GM21528 (cell line): Measurements from ENCODE around the gene CFD.
"Not testable (repeated sequence)": the region's sequence is repeated elsewhere in the genome, so short reads cannot be mapped to it uniquely, and the experiment has no call there.

Experiments used
- ATAC-seq: cut with Tn5 transposase; IDR thresholded peaks from one replicate; pipeline ENCODE4 v1.9.1; 2021; ENCODE audit warnings: mild to moderate bottlenecking, moderate library complexity; ENCODE audit not compliant: unreplicated experiment, low FRiP score

The CFD gene

GRCh38 chr19:824885-825284 is 34.6 kb upstream of the CFD start:
- ATAC-seq, result no peak

GRCh38 chr19:825897-826644 is 33.4 kb upstream of the CFD start:
- ATAC-seq, result no peak

GRCh38 chr19:827314-827709 is 32.2 kb upstream of the CFD start:
- no peak for ATAC-seq

- no peak for ATAC-seq
These were observed 31.6 kb upstream of the CFD start, which contains the start of gene AZU1 for GRCh38 chr19:827710-828321. TSS of gene AZU1 (plus strand) at chr19:827837. CDS start at chr19:827847, 10 bp downstream.

- no peak for ATAC-seq
These were observed 30.2 kb upstream of the CFD start for GRCh38 chr19:829129-829758.

GRCh38 chr19:831407-832369 is 27.8 kb upstream of the CFD start:
- no peak for ATAC-seq

GRCh38 chr19:834216-834615 is 25.2 kb upstream of the CFD start:
- ATAC-seq, result no peak

GRCh38 chr19:835210-835810 is 24.2 kb upstream of the CFD start:
- no peak for ATAC-seq

GRCh38 chr19:840519-841206 is 18.8 kb upstream of the CFD start, which contains the start of gene PRTN3:
TSS of gene PRTN3 (plus strand) at chr19:840999. CDS start at chr19:841009, 10 bp downstream.
- no peak for ATAC-seq

- not testable (repeated sequence) for ATAC-seq
These were observed 16.7 kb upstream of the CFD start for GRCh38 chr19:842802-843179.

GRCh38 chr19:843180-843835 is 16.2 kb upstream of the CFD start:
- no peak for ATAC-seq

- ATAC-seq, result no peak
These were observed 15.5 kb upstream of the CFD start for GRCh38 chr19:843836-844545.

GRCh38 chr19:844546-844971 is 14.9 kb upstream of the CFD start:
- no peak for ATAC-seq

GRCh38 chr19:845707-846521 is 13.6 kb upstream of the CFD start:
- no peak for ATAC-seq

- ATAC-seq, result no peak
These were observed 11.0 kb upstream of the CFD start for GRCh38 chr19:848386-848921.

- not testable (repeated sequence) for ATAC-seq
These were observed 10.3 kb upstream of the CFD start for GRCh38 chr19:849195-849594.
